Body of pancreas (tissue), 4 donors: ENCODE data around the gene SCIN. TPM values are rescaled to one million over a fixed set of nuclear protein-coding genes. Genes with fewer than 3 reads are reported as not detected.

Experiments used
- ATAC-seq: fragments of 150-250 bp; one replicate; pipeline ENCODE4 v1.9.1; 2016
- DNase-seq, 4 donors: peaks; one replicate each; pipeline ENCODE4 v3.0.0-alpha.2; 2019
- H3K27ac ChIP-seq, 4 donors: fragments of 200-600 bp; sonication (generic); 1 replicate in 3 of 4; 2 replicates in 1 of 4; pipeline versions ENCODE4 v1.5.1 to v1.6.1; 2016 to 2019; ENCODE audit warnings: mild to moderate bottlenecking in 1 of 4, mixed read lengths in 1 of 4, moderate library complexity in 1 of 4
- H3K27me3 ChIP-seq, 2 donors: fragments of 200-600 bp; sonication (generic); one replicate each; pipeline ENCODE4 v1.6.0; 2016; ENCODE audit warnings: mild to moderate bottlenecking in 1 of 2
- H3K36me3 ChIP-seq, 2 donors: fragments of 200-600 bp; sonication (generic); replicated peaks in 1 of 2; 2 replicates each; pipeline ENCODE4 v1.5.1; 2016; ENCODE audit warnings: low read depth in 2 of 2; ENCODE audit not compliant: insufficient read depth in 1 of 2
- H3K4me1 ChIP-seq: fragments of 200-600 bp; sonication (generic); one replicate; pipeline ENCODE4 v1.6.0; 2016
- H3K4me3 ChIP-seq, 2 donors: fragments of 200-600 bp; sonication (generic); 1 replicate in 1 of 2; 2 replicates in 1 of 2; pipeline ENCODE4 v1.5.1; 2016 to 2019
- H3K9me3 ChIP-seq, 3 donors: fragments of 200-600 bp; sonication (generic); 1 replicate in 2 of 3; 2 replicates in 1 of 3; pipeline ENCODE4 v1.5.1; 2016
- CTCF ChIP-seq, 7 experiments: fragments of 450-650 bp in 4 of 7; fragments of 200-600 bp in 3 of 7; sonication (generic) in 3 of 7; IDR thresholded peaks; one replicate each; pipeline ENCODE4 v1.5.1; 2016 to 2019; ENCODE audit warnings: antibody characterized with exemption in 7 of 7
- POLR2A ChIP-seq, 3 donors: fragments of 450-650 bp; IDR thresholded peaks; one replicate each; pipeline ENCODE4 v1.6.1; 2016; ENCODE audit warnings: antibody characterized with exemption in 3 of 3, mild to moderate bottlenecking in 2 of 3
- intact Hi-C: fragments of 100-400 bp; cut with DNase I; formaldehyde crosslinking; loops from one replicate; pipeline ENCODE4 v1.15.1; 2023
- small RNA-seq: library from RNA; depleted of rRNA; stranded (forward); fragments of <200 nt; gene quantifications from one replicate; pipeline ENCODE3, GENCODE V24; 2016
- total RNA-seq, 2 donors: library from RNA; depleted of rRNA; stranded (reverse); fragments of >200 nt; gene quantifications; one replicate each; pipeline ENCODE4 v1.1.0, GENCODE V29; 2016

The SCIN gene
- total RNA-seq, 2 donors from 2014 or later, result 1.3 TPM; not detected in 1

- Histone ChIP-seq H3K27me3 (no peaks in the 10 kb centered on the region), H3K4me1 (no peaks in the 10 kb centered on the region), H3K27ac (no peak overlapping the region), H3K36me3 (no peaks in the 10 kb centered on the region), H3K9me3 (no peaks in the 10 kb centered on the region), H3K4me3 (no peak overlapping the region)
- intact Hi-C loops, result no loop called here
- DNase-seq (no peak), ATAC-seq (no peak)
- TF ChIP-seq CTCF (IDR thresholded peaks at IDR 0.05) (no peak), POLR2A (IDR thresholded peaks at IDR 0.05) (no peak)
Observed at GRCh38 chr7:12706900-12707536, 136.5 kb downstream of the SCIN start.

DNA sequence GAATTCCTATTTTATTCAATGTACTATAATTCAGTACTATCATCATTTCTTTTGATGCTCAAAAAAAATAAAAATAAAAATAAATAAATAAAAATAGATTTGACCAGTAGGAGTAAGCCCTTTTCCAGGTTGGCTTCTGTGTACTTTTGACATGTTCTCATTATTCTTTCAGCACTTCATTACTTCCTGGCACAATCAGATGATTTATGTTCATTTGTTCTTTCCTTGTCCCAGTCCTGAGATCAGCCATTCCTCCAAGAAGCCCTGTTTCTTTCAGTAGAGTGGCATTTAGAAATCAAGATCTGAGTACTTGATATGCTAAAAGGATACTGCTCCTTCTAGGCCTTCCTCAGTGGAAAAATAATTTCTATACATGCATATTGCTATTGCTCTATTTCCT, 137.8 kb downstream of the SCIN start:
- H3K4me1 ChIP-seq, result no peaks in the 10 kb centered on the region
- DNase-seq, result no peak
- intact Hi-C loops, result no loop called here
- no peak for ATAC-seq
- no peaks in the 10 kb centered on the region for H3K27me3 ChIP-seq
- H3K36me3 ChIP-seq, result no peaks in the 10 kb centered on the region
- no peak overlapping the region for H3K27ac ChIP-seq
- no peak for TF ChIP-seq POLR2A (IDR thresholded peaks at IDR 0.05)
- TF ChIP-seq CTCF (IDR thresholded peaks at IDR 0.05), result no peak
- no peaks in the 10 kb centered on the region for H3K9me3 ChIP-seq
- no peak overlapping the region for H3K4me3 ChIP-seq

Small RNAs within 50 kb of the gene (small RNA-seq; reads per million reads assigned to genes)
- not detected for gene RF00264

Other genes with a start within 250 kb of the SCIN start
- 1 to 10 TPM; 1.6 to 2.6 TPM for gene VWDE, start 166.9 kb upstream of the SCIN start, total RNA-seq
- gene ARL4A, start 116.9 kb downstream of the SCIN start, total RNA-seq, result 10 to 100 TPM in 1 of 2 donors, 1 to 10 TPM in 1; 4.0 to 13.0 TPM